Activated effector memory CD4-positive, alpha-beta T cell treated with Interleukin-2 at 50 U/mL for 16 hours (primary cell): Measurements from ENCODE around the gene ATP1B1.
"Not testable (repeated sequence)": the region's sequence is repeated elsewhere in the genome, so short reads cannot be mapped to it uniquely, and the experiment has no call there.

Experiments
- DNase-seq: peaks from one replicate; pipeline ENCODE4 v3.0.0-alpha.2; 2020

ATP1B1 gene

GRCh38 chr1:169146576-169147214 lies 40.2 kb downstream of the ATP1B1 start:
- no peak for DNase-seq

GRCh38 chr1:169148472-169149252 lies 42.2 kb downstream of the ATP1B1 start:
- no peak for DNase-seq

GRCh38 chr1:169149555-169150286 lies 43.2 kb downstream of the ATP1B1 start:
- no peak for DNase-seq

- DNase-seq: no peak
These were observed 44.3 kb downstream of the ATP1B1 start for GRCh38 chr1:169150641-169151337.

GRCh38 chr1:169151338-169151837 lies 44.9 kb downstream of the ATP1B1 start:
- DNase-seq: no peak

GRCh38 chr1:169155675-169156074 lies 49.2 kb downstream of the ATP1B1 start:
- no peak for DNase-seq

GRCh38 chr1:169156580-169156979 lies 50.1 kb downstream of the ATP1B1 start:
- no peak for DNase-seq

GRCh38 chr1:169160845-169161495 lies 54.5 kb downstream of the ATP1B1 start:
- no peak for DNase-seq

GRCh38 chr1:169161496-169162194 lies 55.2 kb downstream of the ATP1B1 start:
- DNase-seq: no peak

GRCh38 chr1:169163059-169163458 lies 56.6 kb downstream of the ATP1B1 start:
- no peak for DNase-seq

- no peak for DNase-seq
These were observed 69.0 kb downstream of the ATP1B1 start for GRCh38 chr1:169175461-169175860.

GRCh38 chr1:169179431-169179830 lies 72.9 kb downstream of the ATP1B1 start:
- not testable (repeated sequence) for DNase-seq

- DNase-seq: no peak
These were observed 73.7 kb downstream of the ATP1B1 start for GRCh38 chr1:169180174-169180573.
